Neural cell (in vitro differentiated cells): ENCODE measurements around the gene HNRNPH2. TPM values are rescaled to one million over a fixed set of nuclear protein-coding genes. Genes with fewer than 3 reads are reported as not detected.

ENCODE experiments used
- H2AFZ ChIP-seq: fragments of 200-600, 300-800 bp; sonication (generic), shearing (Covaris generic); 2 replicates; pipeline ENCODE4 v1.6.0; 2014; ENCODE audit warnings: low read depth, mild to moderate bottlenecking, antibody characterized with exemption, low read length, moderate library complexity
- H3F3A ChIP-seq: fragments of 200-600 bp; shearing (Covaris generic); 2 replicates; pipeline ENCODE4 v1.6.1; 2016; ENCODE audit warnings: mild to moderate bottlenecking, moderate library complexity, mixed read lengths, antibody characterized with exemption, low read length; ENCODE audit not compliant: insufficient read depth, poor library complexity, severe bottlenecking
- H3K27ac ChIP-seq: fragments of 200-600, 300-800 bp; sonication (generic), shearing (Covaris generic); 2 replicates; pipeline ENCODE4 v1.5.1; 2014; ENCODE audit warnings: mild to moderate bottlenecking, low read length, moderate library complexity
- H3K27me3 ChIP-seq: fragments of 300-800, 200-600 bp; sonication (generic), shearing (Covaris generic); 2 replicates; pipeline ENCODE4 v1.6.0; 2014; ENCODE audit warnings: mild to moderate bottlenecking, low read depth, low read length, moderate library complexity; ENCODE audit not compliant: insufficient read depth
- H3K36me3 ChIP-seq: fragments of 300-800, 200-600 bp; sonication (generic), shearing (Covaris generic); 2 replicates; pipeline ENCODE4 v1.5.1; 2014; ENCODE audit warnings: mild to moderate bottlenecking, antibody characterized with exemption, low read length, moderate library complexity; ENCODE audit not compliant: insufficient read depth
- H3K4me2 ChIP-seq: fragments of 300-800, 200-600 bp; sonication (generic), shearing (Covaris generic); 2 replicates; pipeline ENCODE4 v1.6.0; 2014; ENCODE audit warnings: mild to moderate bottlenecking, low read length
- H3K4me3 ChIP-seq: fragments of 300-800, 200-600 bp; sonication (generic), shearing (Covaris generic); 2 replicates; pipeline ENCODE4 v1.5.1; 2014; ENCODE audit warnings: mild to moderate bottlenecking, low read length, moderate library complexity
- H3K79me2 ChIP-seq: fragments of 200-600 bp; shearing (Covaris generic); replicated peaks from 2 replicates; pipeline ENCODE4 v1.6.0; 2014; ENCODE audit warnings: mild to moderate bottlenecking, low read length, moderate library complexity; ENCODE audit not compliant: insufficient read depth
- H3K9ac ChIP-seq: fragments of 300-800, 200-600 bp; sonication (generic), shearing (Covaris generic); 2 replicates; pipeline ENCODE4 v1.6.1; 2016; ENCODE audit warnings: mild to moderate bottlenecking, low read length, mixed read lengths
- H3K9me2 ChIP-seq: fragments of 200-600 bp; shearing (Covaris generic); 2 replicates; pipeline ENCODE4 v1.6.1; 2016; ENCODE audit warnings: mild to moderate bottlenecking, low read length, mixed read lengths; ENCODE audit not compliant: insufficient read depth
- H3K9me3 ChIP-seq: fragments of 200-600, 300-800 bp; sonication (generic), shearing (Covaris generic); 2 replicates; pipeline ENCODE4 v1.6.1; 2016; ENCODE audit warnings: mild to moderate bottlenecking, mixed run types, low read length, moderate library complexity, mixed read lengths
- H4K20me1 ChIP-seq: fragments of 200-600 bp; shearing (Covaris generic); 2 replicates; pipeline ENCODE4 v1.6.1; 2016; ENCODE audit warnings: mild to moderate bottlenecking, mixed run types; ENCODE audit not compliant: insufficient read depth
- CTCF ChIP-seq: fragments of 450-650 bp; IDR thresholded peaks from 2 replicates; pipeline ENCODE4 v1.5.1; 2014; ENCODE audit warnings: antibody characterized with exemption, mild to moderate bottlenecking, moderate library complexity; ENCODE audit not compliant: poor library complexity, severe bottlenecking
- EP300 ChIP-seq: fragments of 450-650 bp; conservative IDR thresholded peaks from 2 replicates; pipeline ENCODE4 v1.6.1; 2014; ENCODE audit warnings: antibody characterized with exemption, mild to moderate bottlenecking, moderate library complexity; ENCODE audit not compliant: poor library complexity, severe bottlenecking
- EZH2 ChIP-seq: fragments of 200-600, 300-800 bp; shearing (Covaris generic), sonication (generic); IDR thresholded peaks from 2 replicates; pipeline ENCODE4 v1.6.1; 2014; ENCODE audit warnings: antibody characterized with exemption, low read length, borderline replicate concordance, mild to moderate bottlenecking; ENCODE audit not compliant: insufficient read depth, poor library complexity, severe bottlenecking
- MXI1 ChIP-seq: fragments of 450-650 bp; conservative IDR thresholded peaks from 2 replicates; pipeline ENCODE4 v1.6.1; 2014; ENCODE audit warnings: antibody characterized with exemption, mild to moderate bottlenecking; ENCODE audit not compliant: poor library complexity, severe bottlenecking
- POLR2AphosphoS5 ChIP-seq: IDR thresholded peaks from 2 replicates; pipeline ENCODE4 v1.6.1; 2012
- RAD21 ChIP-seq: fragments of 450-650 bp; conservative IDR thresholded peaks from 2 replicates; pipeline ENCODE4 v1.6.1; 2014; ENCODE audit warnings: antibody characterized with exemption, mild to moderate bottlenecking, moderate library complexity
- REST ChIP-seq: IDR thresholded peaks from 2 replicates; pipeline ENCODE4 v1.6.1; 2012; ENCODE audit warnings: borderline replicate concordance
- SMC3 ChIP-seq: fragments of 450-650 bp; conservative IDR thresholded peaks from 2 replicates; pipeline ENCODE4 v1.6.1; 2014; ENCODE audit warnings: antibody characterized with exemption, mild to moderate bottlenecking, moderate library complexity; ENCODE audit not compliant: poor library complexity
- TAF1 ChIP-seq: IDR thresholded peaks from 2 replicates; pipeline ENCODE4 v1.6.1; 2012; ENCODE audit warnings: low read depth
- polyA plus RNA-seq: library from polyadenylated mRNA; depleted of rRNA; stranded (reverse); fragments of >200 nt; gene quantifications from 2 replicates; pipeline ENCODE4 v1.2.3, GENCODE V29; 2014

The HNRNPH2 gene
- polyA plus RNA-seq, 1 donor from 2014 or later: 167 TPM

- TF ChIP-seq RAD21 (no peak), SMC3 (no peak), CTCF (no peak), REST (no peak), TAF1 (no peak), POLR2AphosphoS5 (no peak), MXI1 (no peak), EP300 (no peak), EZH2 (no peak)
- Histone ChIP-seq H3K9me3 (no peaks in the 10 kb centered on the region), H3K27ac (no peak overlapping the region), H3K4me3 (no peak overlapping the region), H3K27me3 (no peaks in the 10 kb centered on the region), H3K79me2 (no peaks in the 10 kb centered on the region), H2AFZ (no peak overlapping the region), H3K9ac (no peak overlapping the region), H3K9me2 (no peaks in the 10 kb centered on the region), H4K20me1 (no peaks in the 10 kb centered on the region), H3K4me2 (no peak overlapping the region), H3K36me3 (no peaks in the 10 kb centered on the region), H3F3A (no peaks in the 10 kb centered on the region)
Observed at GRCh38 chrX:101383679-101384205, 24.3 kb upstream of the HNRNPH2 start.

GRCh38 chrX:101385026-101385684 is 22.9 kb upstream of the HNRNPH2 start:
- Histone ChIP-seq H3K36me3 (no peaks in the 10 kb centered on the region), H3K9ac (no peak overlapping the region), H3K9me3 (no peaks in the 10 kb centered on the region), H3K27ac (no peak overlapping the region), H3K4me3 (no peak overlapping the region), H4K20me1 (no peaks in the 10 kb centered on the region), H3F3A (no peaks in the 10 kb centered on the region), H3K27me3 (no peaks in the 10 kb centered on the region), H3K79me2 (no peaks in the 10 kb centered on the region), H3K9me2 (no peaks in the 10 kb centered on the region), H2AFZ (no peak overlapping the region), H3K4me2 (no peak overlapping the region)
- TF ChIP-seq REST (no peak), TAF1 (no peak), EP300 (no peak)
